SK-N-SH (cell line): ENCODE results near the gene SCYL2. TPM values are rescaled to one million over a fixed set of nuclear protein-coding genes. Genes with fewer than 3 reads are reported as not detected.

ENCODE experiments used
- CTCF ChIA-PET: fragments of 300-600, 350-600 bp; formaldehyde crosslinking; extraction: SDS; loops from one replicate; lab custom pipeline; 2021; lab: Yijun Ruan, JAX
- POLR2A ChIA-PET: fragments of 350-600 bp; sonication (Branson Sonifier 250); formaldehyde crosslinking; extraction: SDS; loops from one replicate; lab custom pipeline; 2020; ENCODE audit warnings: antibody characterized with exemption, inconsistent platforms; lab: Yijun Ruan, JAX
- DNase-seq: peaks from one replicate; pipeline ENCODE4 v3.0.0; 2012
- H2AFZ ChIP-seq: fragments of 200-600 bp; sonication (generic); 2 replicates; pipeline ENCODE4 v1.8.1; 2016; ENCODE audit warnings: antibody characterized with exemption, mild to moderate bottlenecking, low read depth
- H3F3A ChIP-seq: fragments of 200-600 bp; sonication (generic); replicated peaks from 2 replicates; pipeline ENCODE3; 2016; ENCODE audit warnings: antibody characterized with exemption, mild to moderate bottlenecking; ENCODE audit not compliant: insufficient read depth
- H3K27ac ChIP-seq, 2 experiments: fragments of 200-500 bp in 1 of 2; fragments of 200-600 bp in 1 of 2; sonication (Bioruptor generic) in 1 of 2; sonication (generic), shearing (Covaris generic) in 1 of 2; 2 replicates each; pipeline versions ENCODE4 v1.5.1 to v1.6.1; 2014 to 2016; ENCODE audit warnings: low read depth in 2 of 2, inconsistent platforms in 1 of 2, low read length in 1 of 2, mild to moderate bottlenecking in 1 of 2, mixed read lengths in 1 of 2
- H3K27me3 ChIP-seq: fragments of 200-600 bp; sonication (generic), shearing (Covaris generic); 2 replicates; pipeline ENCODE4 v1.6.1; 2016; ENCODE audit warnings: mixed run types; ENCODE audit not compliant: insufficient read depth
- H3K36me3 ChIP-seq, 2 experiments: fragments of 200-500 bp in 1 of 2; fragments of 200-600 bp in 1 of 2; sonication (Bioruptor generic) in 1 of 2; sonication (generic) in 1 of 2; replicated peaks in 1 of 2; 2 replicates each; pipeline versions ENCODE3 to v1.5.1; 2014 to 2016; ENCODE audit warnings: low read length in 1 of 2, mild to moderate bottlenecking in 1 of 2; ENCODE audit not compliant: insufficient read depth in 2 of 2, control insufficient read depth in 1 of 2
- H3K4me1 ChIP-seq, 2 experiments: fragments of 200-500 bp in 1 of 2; fragments of 200-600 bp in 1 of 2; sonication (Bioruptor generic) in 1 of 2; sonication (generic), shearing (Covaris generic) in 1 of 2; 2 replicates each; pipeline versions ENCODE4 v1.5.1 to v1.6.1; 2014 to 2016; ENCODE audit warnings: low read depth in 1 of 2, low read length in 1 of 2, mixed run types in 1 of 2; ENCODE audit not compliant: insufficient read depth in 2 of 2, control insufficient read depth in 1 of 2
- H3K4me2 ChIP-seq: fragments of 200-600 bp; sonication (generic), shearing (Covaris generic); 2 replicates; pipeline ENCODE4 v1.6.1; 2017; ENCODE audit warnings: mixed run types
- H3K4me3 ChIP-seq, 2 experiments: fragments of 200-500 bp in 1 of 2; fragments of 200-600 bp in 1 of 2; sonication (Bioruptor generic) in 1 of 2; sonication (generic), shearing (Covaris generic) in 1 of 2; 2 replicates each; pipeline versions ENCODE4 v1.5.1 to v1.8.1; 2014 to 2016; ENCODE audit warnings: low read depth in 2 of 2, inconsistent platforms in 1 of 2, low read length in 1 of 2, mild to moderate bottlenecking in 1 of 2, mixed read lengths in 1 of 2, moderate library complexity in 1 of 2
- H3K79me2 ChIP-seq: fragments of 200-600 bp; sonication (generic); 2 replicates; pipeline ENCODE4 v1.8.1; 2017; ENCODE audit warnings: mild to moderate bottlenecking; ENCODE audit not compliant: insufficient read depth
- H3K9ac ChIP-seq: fragments of 200-600 bp; sonication (generic); 2 replicates; pipeline ENCODE4 v1.6.1; 2017; ENCODE audit warnings: mixed run types
- H3K9me2 ChIP-seq: fragments of 200-600 bp; sonication (generic); 2 replicates; pipeline ENCODE4 v1.6.1; 2017; ENCODE audit warnings: mixed run types
- H3K9me3 ChIP-seq: fragments of 200-600 bp; sonication (generic); 2 replicates; pipeline ENCODE4 v1.6.1; 2017; ENCODE audit warnings: mixed run types, mild to moderate bottlenecking, moderate library complexity
- H4K20me1 ChIP-seq: fragments of 200-600 bp; sonication (generic); 2 replicates; pipeline ENCODE4 v1.6.1; 2017; ENCODE audit warnings: mild to moderate bottlenecking, mixed run types; ENCODE audit not compliant: insufficient read depth
- CHD2 ChIP-seq: fragments of 150-350 bp; IDR thresholded peaks from 2 replicates; pipeline ENCODE4 v1.6.1; 2018; ENCODE audit warnings: low read length; ENCODE audit not compliant: partially characterized antibody
- EP300 ChIP-seq, 2 experiments: IDR thresholded peaks; 2 replicates each; pipeline versions ENCODE4 v1.4.0 to v1.6.1; 2012; ENCODE audit warnings: borderline replicate concordance in 1 of 2, low read depth in 1 of 2, low read length in 1 of 2
- EZH2phosphoT487 ChIP-seq: fragments of 200-600 bp; sonication (generic); IDR thresholded peaks from 2 replicates; pipeline ENCODE4 v1.6.1; 2017; ENCODE audit warnings: low read depth, mixed run types, mild to moderate bottlenecking, antibody characterized with exemption, moderate library complexity, borderline replicate concordance
- FOSL2 ChIP-seq: IDR thresholded peaks from 2 replicates; pipeline ENCODE4 v1.4.0; 2012; ENCODE audit warnings: low read depth, mild to moderate bottlenecking, moderate library complexity, borderline replicate concordance
- FOXJ3 ChIP-seq: sonication (generic); formaldehyde crosslinking; IDR thresholded peaks from 2 replicates; pipeline ENCODE4 v1.5.1; 2020; ENCODE audit warnings: mild to moderate bottlenecking, missing genetic modification reagents
- FOXM1 ChIP-seq: IDR thresholded peaks from 2 replicates; pipeline ENCODE4 v1.4.0; 2012; ENCODE audit warnings: low read depth, mild to moderate bottlenecking
- GATA2 ChIP-seq: sonication (generic); formaldehyde crosslinking; IDR thresholded peaks from 2 replicates; pipeline ENCODE4 v1.5.0; 2020; ENCODE audit warnings: mild to moderate bottlenecking, missing genetic modification reagents
- POLR2AphosphoS5 ChIP-seq: IDR thresholded peaks from 2 replicates; pipeline ENCODE4 v1.6.1; 2012; ENCODE audit warnings: low read depth, low read length
- REST ChIP-seq: IDR thresholded peaks from 2 replicates; pipeline ENCODE4 v1.6.1; 2012; ENCODE audit warnings: mild to moderate bottlenecking, low read depth, low read length, moderate library complexity
- RFX5 ChIP-seq: IDR thresholded peaks from 2 replicates; pipeline ENCODE4 v1.6.1; 2012; ENCODE audit warnings: mild to moderate bottlenecking, improper control_type of control experiment, low read length
- RXRA ChIP-seq: IDR thresholded peaks from 2 replicates; pipeline ENCODE4 v1.4.0; 2012; ENCODE audit warnings: low read depth, mild to moderate bottlenecking, borderline replicate concordance
- USF2 ChIP-seq: fragments of 150-350 bp; IDR thresholded peaks from 2 replicates; pipeline ENCODE4 v1.6.1; 2017; ENCODE audit warnings: antibody characterized with exemption, low read length, low read depth, borderline replicate concordance
- WGBS: methylation state at CpG from one replicate; pipeline ENCODE4 v1.1.6; 2017; ENCODE audit warnings: low lambda C conversion rate; 5-methylcytosine and 5-hydroxymethylcytosine counted together
- polyA plus RNA-seq, 3 experiments: library from polyadenylated mRNA; depleted of rRNA; stranded (reverse); fragments of >200 nt; gene quantifications; 2 replicates each; pipeline ENCODE4 v1.2.3, GENCODE V29; 2012
- TF ChIP-seq, protein P1 (sequence below): IDR thresholded peaks from 2 replicates; pipeline ENCODE4; 2012

SCYL2 gene
- polyA plus RNA-seq, 1 of the 3 experiments (the other 2 are of a cell fraction), result 7.5 TPM

- TF ChIP-seq POLR2AphosphoS5 (no peak), FOXJ3 (CRISPR knock-in tag) (no peak), EP300 (IDR thresholded peaks at IDR 0.05; ENCODE audit: borderline replicate concordance in 1 of 2, low read depth in 1 of 2, low read length in 1 of 2) (no peak), RXRA (no peak)
- TF ChIP-seq, all 33 proteins: peak for 0
- Histone ChIP-seq H3K27me3 (no peaks in the 10 kb centered on the region), H3K36me3 (no peaks in the 10 kb centered on the region), H2AFZ (no peak overlapping the region), H3K9ac (no peak overlapping the region), H4K20me1 (no peaks in the 10 kb centered on the region), H3K4me2 (no peak overlapping the region), H3K27ac (no peak overlapping the region), H3K4me1 (no peaks in the 10 kb centered on the region), H3F3A (no peaks in the 10 kb centered on the region), H3K9me3 (no peaks in the 10 kb centered on the region), H3K4me3 (no peak overlapping the region), H3K79me2 (no peaks in the 10 kb centered on the region), H3K9me2 (no peaks in the 10 kb centered on the region)
- ChIA-PET CTCF (no interaction called here), POLR2A (no interaction called here)
- 97% methylated on average over 4 of the region's 4 CpGs for WGBS
- DNase-seq, result no peak
Observed at GRCh38 chr12:100247765-100248164, 19.2 kb upstream of the SCYL2 start.

DNA sequence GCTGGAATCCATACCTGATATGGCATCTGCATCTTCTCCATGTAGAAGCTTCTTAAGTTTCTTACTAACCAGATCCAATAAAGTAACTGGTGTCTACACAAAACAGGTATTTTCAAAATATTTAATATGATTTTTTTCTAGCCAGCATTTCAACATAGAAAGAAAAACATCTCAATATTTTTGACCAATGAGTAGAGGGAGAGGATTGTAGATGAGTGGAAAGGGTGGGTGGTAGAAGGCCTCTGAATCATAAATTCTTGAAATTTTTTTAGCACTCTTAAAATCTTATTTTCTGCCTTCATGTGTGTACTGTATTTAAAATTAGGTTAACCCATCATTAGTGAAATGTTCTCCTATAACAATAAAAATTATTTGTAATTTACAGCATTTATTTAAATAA, 18.1 kb upstream of the SCYL2 start:
- DNase-seq, result no peak
- H3K9me3 ChIP-seq, result no peaks in the 10 kb centered on the region
- TF ChIP-seq USF2 (no peak), REST (no peak), FOXM1 (no peak), FOSL2 (no peak), GATA2 (CRISPR knock-in tag) (no peak), RFX5 (no peak), CHD2 (no peak), EZH2phosphoT487 (no peak)
- TF ChIP-seq, protein P1, sequence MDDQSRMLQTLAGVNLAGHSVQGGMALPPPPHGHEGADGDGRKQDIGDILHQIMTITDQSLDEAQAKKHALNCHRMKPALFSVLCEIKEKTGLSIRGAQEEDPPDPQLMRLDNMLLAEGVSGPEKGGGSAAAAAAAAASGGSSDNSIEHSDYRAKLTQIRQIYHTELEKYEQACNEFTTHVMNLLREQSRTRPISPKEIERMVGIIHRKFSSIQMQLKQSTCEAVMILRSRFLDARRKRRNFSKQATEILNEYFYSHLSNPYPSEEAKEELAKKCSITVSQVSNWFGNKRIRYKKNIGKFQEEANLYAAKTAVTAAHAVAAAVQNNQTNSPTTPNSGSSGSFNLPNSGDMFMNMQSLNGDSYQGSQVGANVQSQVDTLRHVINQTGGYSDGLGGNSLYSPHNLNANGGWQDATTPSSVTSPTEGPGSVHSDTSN, result no peak
- no peak overlapping the region for H3K4me3 ChIP-seq
- no peak overlapping the region for H3K9ac ChIP-seq
- H3F3A ChIP-seq, result no peaks in the 10 kb centered on the region
- no peaks in the 10 kb centered on the region for H3K36me3 ChIP-seq
- no peaks in the 10 kb centered on the region for H3K4me1 ChIP-seq
- no peaks in the 10 kb centered on the region for H3K9me2 ChIP-seq
- no peak overlapping the region for H3K4me2 ChIP-seq
- ChIA-PET POLR2A (no interaction called here), CTCF (no interaction called here)
- no peaks in the 10 kb centered on the region for H3K27me3 ChIP-seq
- H2AFZ ChIP-seq, result peak overlapping the region; percentile 60; the same call in 1 of the 2 replicates
- no peaks in the 10 kb centered on the region for H4K20me1 ChIP-seq
- no peaks in the 10 kb centered on the region for H3K79me2 ChIP-seq
- H3K27ac ChIP-seq, result no peak overlapping the region
